IMR-90 (cell line): ENCODE results near the gene MYOF. TPM values are rescaled to one million over a fixed set of nuclear protein-coding genes. Genes with fewer than 3 reads are reported as not detected.

Experiments used
- ATAC-seq: fragments of 200-7000 bp; cut with Tn5 transposase; 2 replicates; pipeline ENCODE4 v1.9.1; 2020; ENCODE audit warnings: low read depth, mild to moderate bottlenecking, moderate library complexity
- BruUV-seq: library from RNA; stranded (reverse); fragments of 400-500 nt; replicated peaks from 2 replicates; lab custom pipeline; 2021; lab: Mats Ljungman, UMichigan
- CTCF ChIA-PET: fragments of 300-600 bp; formaldehyde crosslinking; extraction: SDS; loops from one replicate; lab custom pipeline; 2021; ENCODE audit warnings: antibody characterized with exemption; lab: Yijun Ruan, JAX
- POLR2A ChIA-PET: fragments of 300-600 bp; sonication (Branson Sonifier 250); formaldehyde crosslinking; loops from one replicate; lab custom pipeline; 2022; ENCODE audit warnings: antibody characterized with exemption; ENCODE audit not compliant: unreplicated experiment; lab: Charles Lee
- DNase-seq: peaks from one replicate; pipeline ENCODE4 v3.0.0; 2013
- H2AFZ ChIP-seq: replicated peaks from 2 replicates; pipeline ENCODE3; 2013; ENCODE audit warnings: low read length, mild to moderate bottlenecking; ENCODE audit not compliant: poor library complexity
- H2AK5ac ChIP-seq: 2 replicates; pipeline ENCODE4 v1.6.1; 2013; ENCODE audit warnings: low read depth, low read length, inconsistent platforms
- H2AK9ac ChIP-seq: replicated peaks from 2 replicates; pipeline ENCODE3; 2013; ENCODE audit warnings: mild to moderate bottlenecking, low read depth, low read length, moderate library complexity; ENCODE audit not compliant: poor library complexity
- H2BK120ac ChIP-seq: 2 replicates; pipeline ENCODE4 v1.6.1; 2013; ENCODE audit warnings: low read depth, low read length, inconsistent platforms
- H2BK15ac ChIP-seq: 3 replicates; pipeline ENCODE4 v1.6.1; 2013; ENCODE audit warnings: low read depth, low read length, inconsistent platforms
- H2BK20ac ChIP-seq: 2 replicates; pipeline ENCODE4 v1.6.1; 2013; ENCODE audit warnings: low read depth, mild to moderate bottlenecking, inconsistent platforms, low read length, moderate library complexity
- H2BK5ac ChIP-seq: 2 replicates; pipeline ENCODE4 v1.6.1; 2013; ENCODE audit warnings: mild to moderate bottlenecking, low read depth, low read length, inconsistent platforms; ENCODE audit not compliant: poor library complexity, severe bottlenecking
- H3K14ac ChIP-seq: replicated peaks from 2 replicates; pipeline ENCODE4 v1.6.1; 2013; ENCODE audit warnings: low read depth, low read length, inconsistent platforms
- H3K18ac ChIP-seq: 2 replicates; pipeline ENCODE4 v1.6.1; 2013; ENCODE audit warnings: low read depth, low read length, control low read depth
- H3K23ac ChIP-seq: 2 replicates; pipeline ENCODE4 v1.6.1; 2013; ENCODE audit warnings: low read depth, low read length, inconsistent platforms
- H3K27ac ChIP-seq: 2 replicates; pipeline ENCODE4 v1.5.1; 2013; ENCODE audit warnings: mild to moderate bottlenecking, control low read depth, low read length; ENCODE audit not compliant: insufficient read depth
- H3K27me3 ChIP-seq: 2 replicates; pipeline ENCODE4 v1.6.1; 2013; ENCODE audit warnings: low read length; ENCODE audit not compliant: control insufficient read depth, insufficient read depth
- H3K36me3 ChIP-seq: 2 replicates; pipeline ENCODE4 v1.6.1; 2013; ENCODE audit warnings: low read length, mixed read lengths; ENCODE audit not compliant: control insufficient read depth, insufficient read depth
- H3K4ac ChIP-seq: 2 replicates; pipeline ENCODE4 v1.6.1; 2013; ENCODE audit warnings: low read depth, low read length, inconsistent platforms
- H3K4me1 ChIP-seq: 2 replicates; pipeline ENCODE4 v1.6.1; 2013; ENCODE audit warnings: low read length, mixed read lengths; ENCODE audit not compliant: control insufficient read depth, insufficient read depth
- H3K4me2 ChIP-seq: 2 replicates; pipeline ENCODE4 v1.6.1; 2013; ENCODE audit warnings: low read depth, mild to moderate bottlenecking, control low read depth, low read length, moderate library complexity
- H3K4me3 ChIP-seq: 2 replicates; pipeline ENCODE4 v1.5.1; 2013; ENCODE audit warnings: low read depth, mild to moderate bottlenecking, control low read depth, low read length, moderate library complexity; ENCODE audit not compliant: insufficient read depth
- H3K56ac ChIP-seq: 2 replicates; pipeline ENCODE4 v1.6.1; 2013; ENCODE audit warnings: low read length, inconsistent platforms; ENCODE audit not compliant: insufficient read depth; ENCODE audit errors: extremely low read depth
- H3K79me1 ChIP-seq, 2 experiments: 2 replicates each; pipeline ENCODE4 v1.6.1; 2013; ENCODE audit warnings: low read length in 2 of 2, inconsistent platforms in 1 of 2, low read depth in 1 of 2
- H3K9ac ChIP-seq: 2 replicates; pipeline ENCODE4 v1.6.1; 2013; ENCODE audit warnings: low read depth, low read length, control low read depth
- H3K9me1 ChIP-seq: 2 replicates; pipeline ENCODE4 v1.6.1; 2013; ENCODE audit warnings: low read length, inconsistent platforms; ENCODE audit not compliant: insufficient read depth
- H3K9me3 ChIP-seq: 2 replicates; pipeline ENCODE4 v1.6.1; 2013; ENCODE audit warnings: low read length; ENCODE audit not compliant: control insufficient read depth, insufficient read depth
- H4K20me1 ChIP-seq: 2 replicates; pipeline ENCODE4 v1.6.1; 2013; ENCODE audit warnings: low read length, inconsistent platforms; ENCODE audit not compliant: insufficient read depth
- H4K5ac ChIP-seq: 2 replicates; pipeline ENCODE4 v1.6.1; 2013; ENCODE audit warnings: mild to moderate bottlenecking, low read depth, low read length, control low read depth
- H4K8ac ChIP-seq, 2 experiments: 2 replicates each; pipeline ENCODE4 v1.6.1; 2013; ENCODE audit warnings: low read depth in 2 of 2, low read length in 2 of 2, control low read depth in 1 of 2, inconsistent platforms in 1 of 2
- H4K91ac ChIP-seq: 2 replicates; pipeline ENCODE4 v1.6.1; 2013; ENCODE audit warnings: low read depth, low read length, inconsistent platforms; ENCODE audit not compliant: insufficient read depth
- BHLHE40 ChIP-seq: fragments of 150-350 bp; IDR thresholded peaks from 2 replicates; pipeline ENCODE4 v1.6.1; 2016; ENCODE audit warnings: mild to moderate bottlenecking, low read depth, low read length
- CEBPB ChIP-seq: IDR thresholded peaks from 2 replicates; pipeline ENCODE4 v1.6.1; 2012; ENCODE audit warnings: low read depth, low read length, improper control_type of control experiment
- MAFK ChIP-seq: IDR thresholded peaks from 2 replicates; pipeline ENCODE4 v1.6.1; 2012; ENCODE audit warnings: low read depth, low read length, improper control_type of control experiment
- MXI1 ChIP-seq: IDR thresholded peaks from 2 replicates; pipeline ENCODE4 v1.6.1; 2012; ENCODE audit warnings: low read depth, mild to moderate bottlenecking, low read length, moderate library complexity, borderline replicate concordance
- NFE2L2 ChIP-seq: fragments of 150-350 bp; IDR thresholded peaks from 2 replicates; pipeline ENCODE4 v1.6.1; 2016; ENCODE audit warnings: low read depth, mild to moderate bottlenecking, low read length
- RAD21 ChIP-seq: IDR thresholded peaks from 2 replicates; pipeline ENCODE4 v1.6.1; 2012; ENCODE audit warnings: low read length, improper control_type of control experiment
- SMC3 ChIP-seq: fragments of 150-350 bp; IDR thresholded peaks from 2 replicates; pipeline ENCODE4 v1.6.1; 2016; ENCODE audit warnings: low read depth, mild to moderate bottlenecking, antibody characterized with exemption, low read length, moderate library complexity
- WGBS, 2 experiments: methylation state at CpG; one replicate each; pipeline versions ENCODE4 v1.1.5 to v1.1.7; 2013; ENCODE audit warnings: missing lambda C conversion rate in 2 of 2; ENCODE audit not compliant: insufficient read length in 1 of 2; ENCODE audit errors: extremely low coverage in 2 of 2; 5-methylcytosine and 5-hydroxymethylcytosine counted together
- dilution Hi-C: fragments of 300-500 bp; cut with HindIII; formaldehyde crosslinking; loops from one replicate; pipeline ENCODE4 v1.14.3; 2018; ENCODE audit warnings: low sequenced_read_pairs; ENCODE audit not compliant: unreplicated experiment
- in situ Hi-C: fragments of 300-500 bp; cut with MboI; formaldehyde crosslinking; loops from 3 replicates; pipeline ENCODE4 v1.14.3; 2019; ENCODE audit warnings: low sequenced_read_pairs, inconsistent platforms, mixed read lengths
- intact Hi-C: fragments of 100-400 bp; cut with micrococcal nuclease; formaldehyde crosslinking; loops from 2 replicates; pipeline ENCODE4 v1.10.0; 2022
- polyA plus RNA-seq, 3 experiments: library from polyadenylated mRNA; depleted of rRNA; stranded (reverse); fragments of >200 nt; gene quantifications; 2 replicates each; pipeline ENCODE4 v1.2.3, GENCODE V29; 2012; ENCODE audit warnings: low replicate concordance in 1 of 3
- total RNA-seq: library from RNA; depleted of rRNA; stranded (reverse); fragments of >200 nt; gene quantifications from 2 replicates; pipeline ENCODE4 v1.2.3, GENCODE V29; 2012
- TF ChIP-seq, protein P1 (sequence below): conservative IDR thresholded peaks from 2 replicates; pipeline ENCODE4 v1.5.1; 2012; ENCODE audit warnings: mild to moderate bottlenecking, low read depth, low read length, improper control_type of control experiment
- TF ChIP-seq, protein P2 (sequence below): fragments of 150-350 bp; IDR thresholded peaks from 2 replicates; pipeline ENCODE4 v1.6.1; 2016; ENCODE audit warnings: low read depth, mild to moderate bottlenecking, low read length, moderate library complexity, borderline replicate concordance

MYOF gene
- total and polyA plus RNA-seq, 2 of the 4 experiments (the other 2 are of a cell fraction) = 221 to 281 TPM

GRCh38 chr10:93344691-93345090, 137.4 kb downstream of the MYOF start:
- Histone ChIP-seq H2BK20ac (no peak overlapping the region), H3K27me3 (no peaks in the 10 kb centered on the region), H3K18ac (no peak overlapping the region), H3K4ac (no peak overlapping the region), H3K4me2 (no peak overlapping the region), H3K4me1 (0 out of 2 replicates have a peak, but pooled peaks cover 2% of the 10 kb centered on the region), H3K9me3 (no peaks in the 10 kb centered on the region), H2BK15ac (no peak overlapping the region), H2AFZ (no peak overlapping the region), H3K9ac (no peak overlapping the region), H2BK5ac (no peak overlapping the region), H4K91ac (no peak overlapping the region), H3K36me3 (peaks cover 60% of the 10 kb centered on the region), H4K8ac (no peak overlapping the region), H2AK5ac (no peak overlapping the region), H2BK120ac (no peak overlapping the region), H2AK9ac (no peak overlapping the region), H3K9me1 (no peaks in the 10 kb centered on the region; the same call in 1 of the 2 replicates), H4K5ac (no peak overlapping the region), H4K20me1 (peaks cover 3% of the 10 kb centered on the region; the same call in 1 of the 2 replicates), H3K23ac (no peak overlapping the region), H3K4me3 (no peak overlapping the region), H3K79me1 (peaks cover 25 to 40% of the 10 kb centered on the region in 2 experiments; a peak in 3 of 4 replicates), H3K56ac (no peak overlapping the region), H3K27ac (no peak overlapping the region), H3K14ac (no peak overlapping the region)
- POLR2A ChIA-PET = no interaction called here
- CTCF ChIA-PET = interaction anchor here (0.5 kb wide), 1 partner anchor 49 kb away, joined by 6 read pairs; no protein-coding TSS in a partner anchor
- no peak for TF ChIP-seq NFE2L2
- TF ChIP-seq RAD21 = no peak
- TF ChIP-seq MXI1 = no peak
- TF ChIP-seq, protein P1, sequence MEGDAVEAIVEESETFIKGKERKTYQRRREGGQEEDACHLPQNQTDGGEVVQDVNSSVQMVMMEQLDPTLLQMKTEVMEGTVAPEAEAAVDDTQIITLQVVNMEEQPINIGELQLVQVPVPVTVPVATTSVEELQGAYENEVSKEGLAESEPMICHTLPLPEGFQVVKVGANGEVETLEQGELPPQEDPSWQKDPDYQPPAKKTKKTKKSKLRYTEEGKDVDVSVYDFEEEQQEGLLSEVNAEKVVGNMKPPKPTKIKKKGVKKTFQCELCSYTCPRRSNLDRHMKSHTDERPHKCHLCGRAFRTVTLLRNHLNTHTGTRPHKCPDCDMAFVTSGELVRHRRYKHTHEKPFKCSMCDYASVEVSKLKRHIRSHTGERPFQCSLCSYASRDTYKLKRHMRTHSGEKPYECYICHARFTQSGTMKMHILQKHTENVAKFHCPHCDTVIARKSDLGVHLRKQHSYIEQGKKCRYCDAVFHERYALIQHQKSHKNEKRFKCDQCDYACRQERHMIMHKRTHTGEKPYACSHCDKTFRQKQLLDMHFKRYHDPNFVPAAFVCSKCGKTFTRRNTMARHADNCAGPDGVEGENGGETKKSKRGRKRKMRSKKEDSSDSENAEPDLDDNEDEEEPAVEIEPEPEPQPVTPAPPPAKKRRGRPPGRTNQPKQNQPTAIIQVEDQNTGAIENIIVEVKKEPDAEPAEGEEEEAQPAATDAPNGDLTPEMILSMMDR = no peak
- no peak for TF ChIP-seq SMC3
- no peak for TF ChIP-seq BHLHE40
- TF ChIP-seq, protein P2, sequence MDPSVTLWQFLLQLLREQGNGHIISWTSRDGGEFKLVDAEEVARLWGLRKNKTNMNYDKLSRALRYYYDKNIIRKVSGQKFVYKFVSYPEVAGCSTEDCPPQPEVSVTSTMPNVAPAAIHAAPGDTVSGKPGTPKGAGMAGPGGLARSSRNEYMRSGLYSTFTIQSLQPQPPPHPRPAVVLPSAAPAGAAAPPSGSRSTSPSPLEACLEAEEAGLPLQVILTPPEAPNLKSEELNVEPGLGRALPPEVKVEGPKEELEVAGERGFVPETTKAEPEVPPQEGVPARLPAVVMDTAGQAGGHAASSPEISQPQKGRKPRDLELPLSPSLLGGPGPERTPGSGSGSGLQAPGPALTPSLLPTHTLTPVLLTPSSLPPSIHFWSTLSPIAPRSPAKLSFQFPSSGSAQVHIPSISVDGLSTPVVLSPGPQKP = no peak
- no peak for TF ChIP-seq MAFK
- TF ChIP-seq CEBPB = no peak
- no CpG with 5 or more reads among the region's 3 CpGs for WGBS, 2 experiments
- no TSS peak for BruUV-seq
- in situ Hi-C loops = no loop called here
- no peak for DNase-seq
- dilution Hi-C loops = no loop called here
- intact Hi-C loops = no loop called here
- no peak for ATAC-seq
